A549 (cell line): ENCODE results near the gene KRT79. TPM values are rescaled to one million over a fixed set of nuclear protein-coding genes. Genes with fewer than 3 reads are reported as not detected.

Source experiments
- ATAC-seq, 2 experiments: fragments of 200-7000 bp in 1 of 2; fragments of >200 bp in 1 of 2; cut with Nextera tagmentation in 1 of 2; cut with Tn5 transposase in 1 of 2; 3 replicates each; pipeline versions ENCODE4 v1.8.0 to v1.9.1; 2018 to 2020; ENCODE audit warnings: mild to moderate bottlenecking in 1 of 2, moderate library complexity in 1 of 2
- CTCF ChIA-PET: fragments of 300-600 bp; sonication (Branson Sonifier 250); formaldehyde crosslinking; extraction: SDS; loops from one replicate; lab custom pipeline; 2021; ENCODE audit warnings: antibody characterized with exemption, inconsistent platforms; lab: Yijun Ruan, JAX
- POLR2A ChIA-PET: fragments of 350-600 bp; formaldehyde crosslinking; extraction: SDS; loops from one replicate; lab custom pipeline; 2021; ENCODE audit warnings: antibody characterized with exemption, inconsistent platforms; lab: Yijun Ruan, JAX
- DNase-seq, 2 experiments: peaks; one replicate each; pipeline versions ENCODE4 v3.0.0 to v3.0.0-alpha.2; 2011 to 2016; ENCODE audit warnings: low read depth in 1 of 2, low spot score in 1 of 2
- FAIRE-seq: peaks from 2 replicates; lab custom pipeline; 2011; peaks lifted over from hg19 to GRCh38; lab: Jason Lieb, UNC
- H3K27ac ChIP-seq, 2 experiments: fragments of >200 bp; sonication (Bioruptor Twin); formaldehyde crosslinking; 3 replicates each; pipeline ENCODE4 v1.5.1; 2016 to 2017
- H3K4me1 ChIP-seq: fragments of >200 bp; sonication (Bioruptor Twin); formaldehyde crosslinking; 3 replicates; pipeline ENCODE4 v1.6.1; 2016
- H3K4me2 ChIP-seq: fragments of >200 bp; sonication (Bioruptor Twin); formaldehyde crosslinking; 3 replicates; pipeline ENCODE4 v1.6.1; 2016
- H3K4me3 ChIP-seq: fragments of >200 bp; sonication (Bioruptor Twin); formaldehyde crosslinking; 3 replicates; pipeline ENCODE4 v1.5.1; 2016
- H3K9me3 ChIP-seq: fragments of >200 bp; sonication (Bioruptor Twin); formaldehyde crosslinking; 3 replicates; pipeline ENCODE4 v1.6.1; 2016
- CHD4 ChIP-seq: fragments of 200-600 bp; sonication (generic); IDR thresholded peaks from 2 replicates; pipeline ENCODE4 v1.6.1; 2016; ENCODE audit warnings: antibody characterized with exemption, mild to moderate bottlenecking, borderline replicate concordance
- FOXS1 ChIP-seq: fragments of 250-450 bp; sonication (Bioruptor Pico); IDR thresholded peaks from 2 replicates; pipeline ENCODE4 v1.5.0; 2020; ENCODE audit warnings: mild to moderate bottlenecking, moderate library complexity
- HMGXB4 ChIP-seq: fragments of 250-450 bp; sonication (Bioruptor Pico); IDR thresholded peaks from 2 replicates; pipeline ENCODE4 v1.5.0; 2021; ENCODE audit warnings: mild to moderate bottlenecking, moderate library complexity, borderline replicate concordance
- HOXA7 ChIP-seq: fragments of 250-450 bp; sonication (Bioruptor Pico); IDR thresholded peaks from 2 replicates; pipeline ENCODE4 v1.5.0; 2020; ENCODE audit warnings: mild to moderate bottlenecking, moderate library complexity
- JUN ChIP-seq, 2 experiments: fragments of >200 bp; sonication (Bioruptor Twin); formaldehyde crosslinking; IDR thresholded peaks; 2 replicates in 1 of 2; 3 replicates in 1 of 2; pipeline ENCODE4 v1.6.1; 2016 to 2017
- JUNB ChIP-seq: fragments of >200 bp; sonication (Bioruptor Twin); formaldehyde crosslinking; IDR thresholded peaks from 2 replicates; pipeline ENCODE4 v1.6.1; 2016
- MAFK ChIP-seq: fragments of 450-650 bp; IDR thresholded peaks from 2 replicates; pipeline ENCODE4 v1.6.1; 2014; ENCODE audit not compliant: partially characterized antibody
- RAD21 ChIP-seq, 2 experiments: fragments of >200 bp in 1 of 2; sonication (Bioruptor Twin) in 1 of 2; formaldehyde crosslinking in 1 of 2; IDR thresholded peaks in 1 of 2; conservative IDR thresholded peaks in 1 of 2; 2 replicates in 1 of 2; 3 replicates in 1 of 2; pipeline ENCODE4 v1.6.1; 2012 to 2018; ENCODE audit warnings: inconsistent platforms in 1 of 2
- RCOR1 ChIP-seq: fragments of 150-350 bp; IDR thresholded peaks from 2 replicates; pipeline ENCODE4 v1.6.1; 2014; ENCODE audit warnings: antibody characterized with exemption, low read length, low read depth
- REST ChIP-seq: fragments of 200-600 bp; sonication (generic); IDR thresholded peaks from 2 replicates; pipeline ENCODE4 v1.6.1; 2016; ENCODE audit warnings: antibody characterized with exemption, mild to moderate bottlenecking, moderate library complexity
- RFX5 ChIP-seq: fragments of 450-650 bp; IDR thresholded peaks from 2 replicates; pipeline ENCODE4 v1.7.1; 2014; ENCODE audit warnings: antibody characterized with exemption, mild to moderate bottlenecking, moderate library complexity
- RNF2 ChIP-seq: fragments of 200-600 bp; sonication (generic); IDR thresholded peaks from 2 replicates; pipeline ENCODE4 v1.6.1; 2016; ENCODE audit warnings: low read depth, mild to moderate bottlenecking, antibody characterized with exemption, moderate library complexity, borderline replicate concordance
- WGBS: methylation state at CpG from one replicate; pipeline ENCODE4 v1.1.6; 2017; ENCODE audit errors: missing lambda C conversion rate; 5-methylcytosine and 5-hydroxymethylcytosine counted together
- polyA plus RNA-seq, 4 experiments: library from polyadenylated mRNA; depleted of rRNA in 3 of 4; stranded (reverse); fragments of >200 nt; fragmentation: RNase III in 1 of 4; extraction: RNeasy Plus Mini Kit Qiagen cat#74134 plus additional on column Dnase treatment in 1 of 4; gene quantifications; 2 replicates in 3 of 4; 3 replicates in 1 of 4; pipeline ENCODE4 v1.2.3, GENCODE V29; 2011 to 2017

The KRT79 gene
- polyA plus RNA-seq, 2 of the 4 experiments (the other 2 are of a cell fraction) = 0.05 TPM; not detected in 1

- FAIRE-seq (no peak), DNase-seq (no peak)
- CTCF ChIA-PET = interaction anchor here (0.5 to 2.2 kb wide), 4 partner anchors 10 to 89 kb away, joined by 3 to 7 read pairs (median 4); no protein-coding TSS in a partner anchor
- H3K9me3 ChIP-seq = no peaks in the 10 kb centered on the region
- no peaks in the 10 kb centered on the region for H3K4me1 ChIP-seq
- no peak for TF ChIP-seq RFX5
- TF ChIP-seq RCOR1 = no peak
- no peak for TF ChIP-seq REST
- TF ChIP-seq CHD4 = no peak
- TF ChIP-seq, all 56 proteins: peak for 0
- no peak for ATAC-seq
- Histone ChIP-seq H3K4me3 (no peak within 1 kb of the TSS), H3K27ac (no peak within 1 kb of the TSS), H3K4me2 (no peak within 1 kb of the TSS)
- WGBS = 82% methylated on average over 8 of the region's 8 CpGs
- POLR2A ChIA-PET = no interaction called here
Measured at GRCh38 chr12:52776913-52777395, 57.2 kb downstream of the KRT79 start, which contains the start of gene KRT76. Gene KRT76, minus strand, starts transcription at chr12:52777345. Its CDS starts 54 bp downstream, at chr12:52777291.

GRCh38 chr12:52776435-52776834, 57.7 kb downstream of the KRT79 start:
- ChIA-PET POLR2A (no interaction called here), CTCF (interaction anchor here (0.5 to 2.2 kb wide), 6 partner anchors 10 to 89 kb away, joined by 3 to 7 read pairs (median 4); no protein-coding TSS in a partner anchor)
- H3K4me3 ChIP-seq = no peak overlapping the region
- no peaks in the 10 kb centered on the region for H3K9me3 ChIP-seq
- no peak for TF ChIP-seq MAFK
- ATAC-seq = no peak
- no peaks in the 10 kb centered on the region for H3K4me1 ChIP-seq
- H3K4me2 ChIP-seq = no peak overlapping the region
- 62% methylated on average over 5 of the region's 5 CpGs for WGBS
- DNase-seq = no peak
- no peak for FAIRE-seq
- no peak overlapping the region for H3K27ac ChIP-seq

- no peak overlapping the region for H3K4me2 ChIP-seq
- no peaks in the 10 kb centered on the region for H3K4me1 ChIP-seq
- TF ChIP-seq RNF2 (no peak), REST (no peak), CHD4 (no peak), HOXA7 (CRISPR knock-in tag) (no peak), JUN (IDR thresholded peaks at IDR 0.05) (no peak), HMGXB4 (CRISPR knock-in tag) (no peak), JUNB (no peak), FOXS1 (no peak), RAD21 (conservative IDR thresholded peaks at IDR 0.05 in 1 of 2, IDR thresholded peaks at IDR 0.05 in 1 of 2) (no peak), MAFK (no peak)
- FAIRE-seq (no peak), ATAC-seq (no peak), DNase-seq (no peak)
- CTCF ChIA-PET = interaction anchor here (1.3 to 1.9 kb wide), 3 partner anchors 16 kb away, joined by 3 to 7 read pairs (median 3); no protein-coding TSS in a partner anchor
- H3K27ac ChIP-seq = no peak overlapping the region
- no peaks in the 10 kb centered on the region for H3K9me3 ChIP-seq
- 80% methylated on average over 5 of the region's 8 CpGs for WGBS
- POLR2A ChIA-PET = no interaction called here
- no peak overlapping the region for H3K4me3 ChIP-seq
Measured at GRCh38 chr12:52774629-52775250, 59.4 kb downstream of the KRT79 start.
